ENCODE data around the gene TNS3.

TNS3 gene

GRCh38 chr7:47455872-47456185 lies 126.1 kb downstream of the TNS3 start:
- Histone ChIP-seq H3K27me3 (ENCODE audit: insufficient read depth, poor library complexity, severe bottlenecking) (no peaks in the 10 kb centered on the region), H3K27ac (replicated peaks) (no peak overlapping the region), H3K4me3 (replicated peaks; ENCODE audit: insufficient read depth, low read length) (no peak overlapping the region)
- DNase-seq (ENCODE audit: low read depth in 1 of 2, low spot score in 1 of 2): no peak
- TF ChIP-seq SPI1 (IDR thresholded peaks at IDR 0.05; ENCODE audit: borderline replicate concordance, low read depth) (no peak), POLR2AphosphoS5 (IDR thresholded peaks at IDR 0.05; ENCODE audit: low read depth) (no peak), CTCF (IDR thresholded peaks at IDR 0.05; ENCODE audit: insufficient read depth, low read length) (no peak), REST (IDR thresholded peaks at IDR 0.05; ENCODE audit: insufficient replicate concordance, low read depth) (no peak), GABPA (IDR thresholded peaks at IDR 0.05; ENCODE audit: low read depth) (no peak)

- no peak for DNase-seq (ENCODE audit: low read depth in 1 of 2, low spot score in 1 of 2)
- TF ChIP-seq CTCF (IDR thresholded peaks at IDR 0.05; ENCODE audit: insufficient read depth, low read length) (no peak), POLR2AphosphoS5 (IDR thresholded peaks at IDR 0.05; ENCODE audit: low read depth) (no peak), SPI1 (IDR thresholded peaks at IDR 0.05; ENCODE audit: borderline replicate concordance, low read depth) (no peak), GABPA (IDR thresholded peaks at IDR 0.05; ENCODE audit: low read depth) (no peak), REST (IDR thresholded peaks at IDR 0.05; ENCODE audit: insufficient replicate concordance, low read depth) (no peak)
- Histone ChIP-seq H3K4me3 (replicated peaks; ENCODE audit: insufficient read depth, low read length) (no peak overlapping the region), H3K27ac (replicated peaks) (no peak overlapping the region), H3K27me3 (ENCODE audit: insufficient read depth, poor library complexity, severe bottlenecking) (no peaks in the 10 kb centered on the region)
Measured at GRCh38 chr7:47454974-47455871, 126.7 kb downstream of the TNS3 start.

- H3K4me3 ChIP-seq (replicated peaks; ENCODE audit: insufficient read depth, low read length): no peak overlapping the region
- TF ChIP-seq GABPA (IDR thresholded peaks at IDR 0.05; ENCODE audit: low read depth) (no peak), REST (IDR thresholded peaks at IDR 0.05; ENCODE audit: insufficient replicate concordance, low read depth) (no peak), POLR2AphosphoS5 (IDR thresholded peaks at IDR 0.05; ENCODE audit: low read depth) (no peak), CTCF (IDR thresholded peaks at IDR 0.05; ENCODE audit: insufficient read depth, low read length) (no peak), SPI1 (IDR thresholded peaks at IDR 0.05; ENCODE audit: borderline replicate concordance, low read depth) (no peak)
- H3K27me3 ChIP-seq (ENCODE audit: insufficient read depth, poor library complexity, severe bottlenecking): no peaks in the 10 kb centered on the region
- no peak overlapping the region for H3K27ac ChIP-seq (replicated peaks)
- no peak for DNase-seq (ENCODE audit: low read depth in 1 of 2, low spot score in 1 of 2)
Measured at GRCh38 chr7:47454069-47454973, 127.6 kb downstream of the TNS3 start.

All from HL-60 (cell line).